GDM1 (cell line): ENCODE data around the gene S100PBP.

Experiments used
- DNase-seq: peaks from one replicate; lab custom pipeline; 2025; lab: John Stamatoyannopoulos, UW

S100PBP gene

GRCh38 chr1:32817159-32817814 lies at the start of gene S100PBP, which contains the start of gene YARS1:
Gene S100PBP, plus strand, starts transcription at chr1:32817653. Its CDS starts 8,447 bp downstream, at chr1:32826100.
Gene YARS1, minus strand, starts transcription at chr1:32817358. Its CDS starts 114 bp downstream, at chr1:32817244.
- peak; percentile 99 for DNase-seq

- DNase-seq = no peak
Measured at GRCh38 chr1:32768110-32768850, 49.2 kb upstream of the S100PBP start.

- DNase-seq = no peak
Measured at GRCh38 chr1:32769524-32770220, 47.8 kb upstream of the S100PBP start.

- no peak for DNase-seq
Measured at GRCh38 chr1:32770221-32770731, 47.2 kb upstream of the S100PBP start.

- no peak for DNase-seq
Measured at GRCh38 chr1:32770741-32771548, 46.5 kb upstream of the S100PBP start.

- DNase-seq = no peak
Measured at GRCh38 chr1:32771561-32772280, 45.7 kb upstream of the S100PBP start.

- DNase-seq = no peak
Measured at GRCh38 chr1:32772281-32773017, 45.0 kb upstream of the S100PBP start.

- peak; percentile 52 for DNase-seq
Measured at GRCh38 chr1:32773018-32773763, 44.3 kb upstream of the S100PBP start.

GRCh38 chr1:32773764-32774463 lies 43.5 kb upstream of the S100PBP start:
- peak; percentile 22 for DNase-seq

GRCh38 chr1:32774464-32774808 lies 43.0 kb upstream of the S100PBP start:
- no peak for DNase-seq

- no peak for DNase-seq
Measured at GRCh38 chr1:32774950-32775634, 42.4 kb upstream of the S100PBP start.

- DNase-seq = no peak
Measured at GRCh38 chr1:32775640-32776337, 41.7 kb upstream of the S100PBP start.

GRCh38 chr1:32779242-32779641 lies 38.2 kb upstream of the S100PBP start:
- DNase-seq = no peak

- DNase-seq = no peak
Measured at GRCh38 chr1:32780005-32780404, 37.4 kb upstream of the S100PBP start.

- no peak for DNase-seq
Measured at GRCh38 chr1:32780628-32781234, 36.7 kb upstream of the S100PBP start.

GRCh38 chr1:32782086-32782485 lies 35.4 kb upstream of the S100PBP start:
- DNase-seq = no peak

- no peak for DNase-seq
Measured at GRCh38 chr1:32783851-32784250, 33.6 kb upstream of the S100PBP start.
